ENCODE data around the gene PSMD1.

DNA sequence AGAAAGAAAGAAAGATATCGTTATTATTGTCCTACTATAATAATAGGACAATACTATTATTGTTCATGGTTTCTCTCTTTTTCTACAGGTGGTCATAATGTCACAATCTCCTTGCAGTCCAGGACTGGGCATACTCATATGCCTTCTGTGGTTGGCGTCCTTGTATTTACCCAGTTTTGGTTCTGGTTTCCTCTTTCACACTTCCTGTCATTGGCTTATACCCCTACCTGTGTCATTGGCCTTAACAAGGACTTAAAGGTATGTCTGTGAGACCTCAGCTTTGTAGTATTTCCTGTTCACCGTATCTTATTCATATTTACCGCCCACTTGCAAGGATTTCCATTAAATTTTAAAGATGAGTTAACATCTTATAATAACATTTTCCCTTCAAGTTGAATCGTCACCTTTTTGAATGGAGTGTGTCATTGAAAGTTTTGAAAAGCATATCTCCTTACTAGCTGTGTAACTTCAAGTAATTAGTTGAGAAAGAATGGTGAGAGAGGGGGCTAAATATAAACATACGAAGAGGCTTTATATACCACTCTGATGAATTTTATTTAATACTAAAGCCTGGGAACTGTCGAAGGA lies 104.7 kb downstream of the PSMD1 start:
- TF ChIP-seq EZH2phosphoT487 (IDR thresholded peaks at IDR 0.05) (no peak), EZH2 (IDR thresholded peaks at IDR 0.05) (no peak)
- TF ChIP-seq, protein P1, sequence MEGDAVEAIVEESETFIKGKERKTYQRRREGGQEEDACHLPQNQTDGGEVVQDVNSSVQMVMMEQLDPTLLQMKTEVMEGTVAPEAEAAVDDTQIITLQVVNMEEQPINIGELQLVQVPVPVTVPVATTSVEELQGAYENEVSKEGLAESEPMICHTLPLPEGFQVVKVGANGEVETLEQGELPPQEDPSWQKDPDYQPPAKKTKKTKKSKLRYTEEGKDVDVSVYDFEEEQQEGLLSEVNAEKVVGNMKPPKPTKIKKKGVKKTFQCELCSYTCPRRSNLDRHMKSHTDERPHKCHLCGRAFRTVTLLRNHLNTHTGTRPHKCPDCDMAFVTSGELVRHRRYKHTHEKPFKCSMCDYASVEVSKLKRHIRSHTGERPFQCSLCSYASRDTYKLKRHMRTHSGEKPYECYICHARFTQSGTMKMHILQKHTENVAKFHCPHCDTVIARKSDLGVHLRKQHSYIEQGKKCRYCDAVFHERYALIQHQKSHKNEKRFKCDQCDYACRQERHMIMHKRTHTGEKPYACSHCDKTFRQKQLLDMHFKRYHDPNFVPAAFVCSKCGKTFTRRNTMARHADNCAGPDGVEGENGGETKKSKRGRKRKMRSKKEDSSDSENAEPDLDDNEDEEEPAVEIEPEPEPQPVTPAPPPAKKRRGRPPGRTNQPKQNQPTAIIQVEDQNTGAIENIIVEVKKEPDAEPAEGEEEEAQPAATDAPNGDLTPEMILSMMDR (IDR thresholded peaks at IDR 0.05), result no peak

Measured in neural progenitor cell (in vitro differentiated cells).